GM18511 (cell line): ENCODE measurements around the gene ARPC1A.
A peak's percentile ranks its signal among the peaks of the same experiment; 100 is the strongest.
"Not testable (repeated sequence)": the region's sequence is repeated elsewhere in the genome, so short reads cannot be mapped to it uniquely, and the experiment has no call there.

Experiments
- ATAC-seq: cut with Tn5 transposase; IDR thresholded peaks from one replicate; pipeline ENCODE4 v1.9.1; 2021; ENCODE audit warnings: mild to moderate bottlenecking, moderate library complexity; ENCODE audit not compliant: unreplicated experiment

ARPC1A gene

DNA sequence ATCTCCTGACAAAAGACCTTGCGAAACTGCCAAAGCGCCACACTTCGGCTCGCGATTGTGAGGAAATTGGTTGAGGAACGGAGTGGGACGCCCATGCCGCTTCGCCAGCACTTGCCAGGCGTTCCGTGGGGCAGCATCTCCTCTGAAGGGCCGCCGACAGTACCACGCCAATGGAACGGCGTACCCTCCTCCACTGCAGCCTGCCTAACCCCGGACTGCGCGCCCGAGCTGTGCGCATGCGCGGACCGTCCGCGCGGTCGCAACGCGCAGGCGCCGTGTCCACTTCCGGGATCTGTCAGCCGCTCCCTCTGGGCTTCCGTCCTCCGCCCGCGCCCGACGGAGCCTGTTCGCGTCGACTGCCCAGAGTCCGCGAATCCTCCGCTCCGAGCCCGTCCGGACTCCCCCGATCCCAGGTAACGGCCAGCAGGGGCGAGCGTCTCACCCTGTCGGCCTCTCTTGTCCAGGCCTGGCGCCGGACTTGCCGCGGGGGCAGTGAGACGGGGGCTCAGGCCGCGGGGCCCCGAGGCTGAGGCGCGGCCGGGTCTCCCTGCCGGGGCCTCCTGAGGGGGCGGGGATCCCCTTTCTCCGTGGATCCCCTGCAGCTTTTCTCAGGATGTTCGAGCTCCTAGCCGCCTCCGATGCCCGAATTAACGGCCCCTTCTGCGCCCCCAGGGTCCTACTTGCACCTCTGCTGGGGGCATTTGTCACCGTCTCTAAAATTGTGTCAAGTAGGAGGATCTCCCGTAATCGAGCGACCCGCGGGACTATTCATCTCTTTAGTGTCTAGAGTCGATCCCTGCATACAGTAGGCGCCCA, at the start of gene ARPC1A:
Gene ARPC1A (plus strand): TSS at position 307 of the 816 bp plus-strand sequence. CDS start 7,456 bp downstream, outside the sequence.
- ATAC-seq = peak; percentile 88

DNA sequence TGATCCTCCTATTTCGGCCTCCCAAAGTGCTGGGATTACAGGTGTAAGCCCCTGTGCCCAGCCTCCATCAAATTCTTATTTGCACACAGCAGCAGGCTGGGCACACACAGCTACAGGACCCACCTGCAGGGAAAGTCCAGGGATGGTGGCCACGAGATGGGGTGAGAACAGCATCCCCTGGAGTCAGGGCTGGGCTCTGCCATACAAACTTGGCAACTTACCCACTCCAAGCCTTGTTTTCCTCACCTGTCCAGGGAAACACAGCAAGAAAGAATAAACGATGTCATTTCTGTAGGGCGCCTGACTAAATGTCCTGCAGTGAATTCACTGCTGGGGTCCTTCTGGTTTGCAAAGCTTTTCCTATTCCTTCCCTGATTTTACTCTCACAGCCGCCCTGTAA, 47.5 kb upstream of the ARPC1A start:
- no peak for ATAC-seq

- ATAC-seq = not testable (repeated sequence)
These were observed 41.5 kb upstream of the ARPC1A start for GRCh38 chr7:99284165-99284564.

- ATAC-seq = no peak
These were observed 37.7 kb upstream of the ARPC1A start for GRCh38 chr7:99287779-99288534.

GRCh38 chr7:99289185-99289584, 36.5 kb upstream of the ARPC1A start:
- ATAC-seq = no peak

GRCh38 chr7:99290148-99290547, 35.5 kb upstream of the ARPC1A start:
- not testable (repeated sequence) for ATAC-seq

- no peak for ATAC-seq
These were observed 34.6 kb upstream of the ARPC1A start for GRCh38 chr7:99290980-99291607.

DNA sequence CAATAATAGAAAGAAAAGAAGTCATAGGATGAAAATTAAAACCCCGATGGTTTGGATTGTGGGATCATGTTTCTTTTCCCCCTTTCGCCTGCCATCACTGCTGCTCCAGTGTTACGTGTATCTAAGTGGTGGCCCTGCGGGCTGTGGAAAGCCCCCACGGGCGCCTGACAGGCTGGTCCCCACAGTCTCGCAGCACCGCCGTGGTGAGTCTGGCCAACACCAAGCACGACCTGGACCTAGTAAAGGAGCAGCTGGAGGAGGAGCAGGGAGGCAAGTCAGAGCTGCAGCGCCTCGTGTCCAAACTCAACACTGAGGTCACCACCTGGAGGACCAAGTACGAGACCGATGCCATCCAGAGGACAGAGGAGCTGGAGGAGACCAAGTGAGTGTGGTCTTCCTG, 33.6 kb upstream of the ARPC1A start:
- no peak for ATAC-seq

DNA sequence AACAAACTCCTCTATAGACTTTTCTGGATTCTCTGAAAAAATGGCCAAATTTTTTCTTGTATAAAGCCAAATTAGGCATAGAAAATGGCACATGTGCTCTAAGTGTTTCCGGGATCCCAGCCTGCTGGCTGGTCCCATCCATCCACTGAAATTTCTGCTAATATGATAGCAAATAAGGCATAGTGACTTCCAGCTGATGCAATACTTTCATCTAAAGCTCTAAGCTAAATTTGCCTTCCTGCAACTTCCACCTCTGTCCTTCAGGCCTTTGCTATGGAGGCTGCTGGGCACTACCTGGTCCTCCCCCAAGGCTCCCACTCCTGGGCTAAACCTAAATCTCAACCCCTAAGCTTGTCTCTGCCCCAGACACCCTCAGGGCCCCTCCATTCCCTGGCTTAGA, 32.5 kb upstream of the ARPC1A start:
- ATAC-seq = no peak

DNA sequence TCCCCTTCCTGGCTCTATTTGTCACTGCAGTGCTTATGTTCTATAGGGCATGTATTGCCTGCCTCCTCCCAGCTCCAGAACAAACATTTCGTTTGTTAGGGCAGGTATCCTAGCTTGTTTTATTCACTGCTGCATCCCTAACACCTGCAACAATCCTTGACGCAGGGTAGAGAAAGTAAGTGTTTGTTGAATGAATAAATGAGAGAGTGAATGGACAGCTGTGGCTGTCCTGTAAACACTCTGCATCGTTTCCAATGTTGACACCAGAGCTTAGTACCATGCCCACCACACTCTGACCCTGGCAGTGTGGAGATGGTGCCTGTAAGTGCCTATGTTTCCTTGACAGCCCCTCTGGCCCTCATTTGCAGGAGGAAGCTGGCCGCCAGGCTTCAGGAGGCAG, 32.0 kb upstream of the ARPC1A start:
- no peak for ATAC-seq

GRCh38 chr7:99296471-99296870, 29.2 kb upstream of the ARPC1A start:
- no peak for ATAC-seq

GRCh38 chr7:99301496-99301895, 24.2 kb upstream of the ARPC1A start:
- ATAC-seq = no peak

GRCh38 chr7:99305473-99306260, 20.0 kb upstream of the ARPC1A start:
- no peak for ATAC-seq

- ATAC-seq = no peak
These were observed 17.1 kb upstream of the ARPC1A start for GRCh38 chr7:99308461-99309074.

DNA sequence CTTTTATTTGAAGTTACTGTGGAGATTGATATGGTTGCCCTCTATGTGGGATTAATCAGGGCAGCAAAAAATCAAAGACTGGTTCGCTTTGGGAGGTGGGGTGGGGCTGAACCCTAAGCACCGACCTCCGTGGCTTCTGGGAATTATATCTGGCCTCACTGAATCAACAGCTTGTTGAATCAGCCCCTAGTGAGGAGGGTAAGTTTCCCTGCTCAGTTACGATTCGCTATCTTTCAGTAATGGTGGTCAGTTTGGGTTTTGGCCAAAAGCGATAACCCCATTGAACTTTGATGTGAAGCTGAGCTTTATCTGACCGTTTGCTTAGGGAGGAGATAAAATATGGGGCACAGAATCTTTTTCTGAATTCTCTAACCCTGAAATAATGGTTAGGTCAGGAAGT, 16.6 kb upstream of the ARPC1A start:
- ATAC-seq = no peak

DNA sequence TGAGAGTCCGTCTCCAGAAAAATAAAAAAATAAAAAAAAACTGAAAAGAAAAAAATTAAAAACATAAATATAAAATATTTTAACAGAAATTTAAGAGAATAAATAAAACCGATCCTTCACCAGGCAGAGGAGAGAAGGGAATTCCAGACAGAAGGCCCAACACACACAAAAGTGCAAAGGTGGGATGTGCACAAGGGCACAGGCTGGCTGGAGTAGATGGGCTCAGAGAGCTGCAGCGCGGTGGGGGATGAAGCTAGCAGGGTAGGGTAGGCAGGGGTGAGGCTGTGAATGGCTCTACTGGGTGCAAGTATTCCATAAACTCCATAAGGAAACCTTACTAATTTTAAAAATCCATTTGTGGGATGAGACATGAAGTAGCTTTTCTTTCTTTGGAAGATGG, 15.7 kb upstream of the ARPC1A start:
- ATAC-seq = no peak

DNA sequence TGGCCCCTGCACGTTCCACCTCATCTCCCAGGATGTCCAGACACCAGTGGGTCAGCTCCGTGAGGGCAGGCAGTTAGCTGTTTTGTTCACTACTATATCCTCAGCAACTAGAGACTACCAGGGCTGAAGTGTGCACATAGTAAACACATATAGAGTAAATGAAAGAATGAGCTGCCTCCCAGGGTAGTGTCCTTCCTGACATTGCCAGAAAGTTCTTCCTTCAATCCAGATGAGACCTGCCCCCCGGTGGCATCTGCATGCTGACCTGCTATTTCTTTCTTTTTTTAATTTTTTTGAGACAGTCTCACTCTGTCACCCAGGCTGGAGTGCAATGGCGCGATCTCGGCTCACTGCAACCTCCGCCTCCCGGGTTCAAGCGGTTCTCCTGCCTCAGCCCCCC, 14.0 kb upstream of the ARPC1A start:
- no peak for ATAC-seq

- peak; percentile 48 for ATAC-seq
These were observed 13.1 kb upstream of the ARPC1A start for GRCh38 chr7:99312316-99313203.

- ATAC-seq = no peak
These were observed 12.5 kb upstream of the ARPC1A start for GRCh38 chr7:99313204-99313573.

GRCh38 chr7:99314504-99314903, 11.2 kb upstream of the ARPC1A start:
- no peak for ATAC-seq
